HL-60 (cell line): Measurements from ENCODE around the gene SRCIN1.

Source experiments
- DNase-seq, 2 experiments: peaks; one replicate each; pipeline ENCODE4 v3.0.0-alpha.2; 2010 to 2020; ENCODE audit warnings: low read depth in 1 of 2, low spot score in 1 of 2
- H3K27ac ChIP-seq: fragments of 250-450 bp; sonication (Bioruptor Pico); replicated peaks from 2 replicates; pipeline ENCODE4 v1.5.1; 2020; ENCODE audit warnings: mild to moderate bottlenecking, moderate library complexity
- H3K27me3 ChIP-seq: fragments of 250-450 bp; sonication (Bioruptor Pico); 2 replicates; pipeline ENCODE4 v1.5.1; 2021; ENCODE audit warnings: mild to moderate bottlenecking, moderate library complexity; ENCODE audit not compliant: insufficient read depth, poor library complexity, severe bottlenecking
- H3K4me3 ChIP-seq: replicated peaks from 2 replicates; pipeline ENCODE4 v1.5.1; 2011; ENCODE audit warnings: mild to moderate bottlenecking, control low read depth, low read length; ENCODE audit not compliant: insufficient read depth
- CTCF ChIP-seq: IDR thresholded peaks from one replicate; pipeline ENCODE4 v1.5.1; 2011; ENCODE audit warnings: low read length, control low read depth, inconsistent platforms; ENCODE audit not compliant: insufficient read depth
- GABPA ChIP-seq: IDR thresholded peaks from 2 replicates; pipeline ENCODE4 v1.6.1; 2012; ENCODE audit warnings: low read depth
- POLR2AphosphoS5 ChIP-seq: IDR thresholded peaks from 2 replicates; pipeline ENCODE4 v1.6.1; 2012; ENCODE audit warnings: low read depth
- SPI1 ChIP-seq: IDR thresholded peaks from 2 replicates; pipeline ENCODE4 v1.6.1; 2012; ENCODE audit warnings: low read depth, mild to moderate bottlenecking, borderline replicate concordance
- TF ChIP-seq, protein P1 (sequence below): IDR thresholded peaks from 2 replicates; pipeline ENCODE4 v1.6.1; 2012; ENCODE audit warnings: low read depth; ENCODE audit not compliant: insufficient replicate concordance

Gene SRCIN1

DNA sequence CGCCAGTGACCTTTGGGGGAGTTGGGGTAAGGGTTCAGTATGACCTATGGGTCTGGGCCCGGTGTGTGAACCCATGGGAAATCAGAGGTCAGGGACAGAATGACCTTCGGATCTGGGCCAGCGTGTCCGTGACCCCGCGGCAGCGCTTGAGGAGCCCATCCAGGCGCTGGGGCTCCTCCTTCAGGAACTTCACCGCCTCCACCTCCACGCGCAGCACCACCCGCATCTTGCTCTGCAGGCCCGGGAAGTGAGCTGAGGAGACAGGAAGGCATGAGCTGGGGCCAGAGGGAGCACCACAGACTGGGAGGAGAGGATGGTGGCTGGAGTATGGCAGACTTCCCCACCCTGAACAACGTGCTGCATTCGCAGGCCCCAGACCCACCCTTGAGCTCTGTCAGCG lies 53.4 kb downstream of the SRCIN1 start:
- Histone ChIP-seq H3K4me3 (no peak overlapping the region), H3K27me3 (peaks cover 10% of the 10 kb centered on the region), H3K27ac (no peak overlapping the region)
- DNase-seq: no peak
- no peak for TF ChIP-seq SPI1
- no peak for TF ChIP-seq GABPA
- TF ChIP-seq POLR2AphosphoS5: no peak
- TF ChIP-seq, protein P1, sequence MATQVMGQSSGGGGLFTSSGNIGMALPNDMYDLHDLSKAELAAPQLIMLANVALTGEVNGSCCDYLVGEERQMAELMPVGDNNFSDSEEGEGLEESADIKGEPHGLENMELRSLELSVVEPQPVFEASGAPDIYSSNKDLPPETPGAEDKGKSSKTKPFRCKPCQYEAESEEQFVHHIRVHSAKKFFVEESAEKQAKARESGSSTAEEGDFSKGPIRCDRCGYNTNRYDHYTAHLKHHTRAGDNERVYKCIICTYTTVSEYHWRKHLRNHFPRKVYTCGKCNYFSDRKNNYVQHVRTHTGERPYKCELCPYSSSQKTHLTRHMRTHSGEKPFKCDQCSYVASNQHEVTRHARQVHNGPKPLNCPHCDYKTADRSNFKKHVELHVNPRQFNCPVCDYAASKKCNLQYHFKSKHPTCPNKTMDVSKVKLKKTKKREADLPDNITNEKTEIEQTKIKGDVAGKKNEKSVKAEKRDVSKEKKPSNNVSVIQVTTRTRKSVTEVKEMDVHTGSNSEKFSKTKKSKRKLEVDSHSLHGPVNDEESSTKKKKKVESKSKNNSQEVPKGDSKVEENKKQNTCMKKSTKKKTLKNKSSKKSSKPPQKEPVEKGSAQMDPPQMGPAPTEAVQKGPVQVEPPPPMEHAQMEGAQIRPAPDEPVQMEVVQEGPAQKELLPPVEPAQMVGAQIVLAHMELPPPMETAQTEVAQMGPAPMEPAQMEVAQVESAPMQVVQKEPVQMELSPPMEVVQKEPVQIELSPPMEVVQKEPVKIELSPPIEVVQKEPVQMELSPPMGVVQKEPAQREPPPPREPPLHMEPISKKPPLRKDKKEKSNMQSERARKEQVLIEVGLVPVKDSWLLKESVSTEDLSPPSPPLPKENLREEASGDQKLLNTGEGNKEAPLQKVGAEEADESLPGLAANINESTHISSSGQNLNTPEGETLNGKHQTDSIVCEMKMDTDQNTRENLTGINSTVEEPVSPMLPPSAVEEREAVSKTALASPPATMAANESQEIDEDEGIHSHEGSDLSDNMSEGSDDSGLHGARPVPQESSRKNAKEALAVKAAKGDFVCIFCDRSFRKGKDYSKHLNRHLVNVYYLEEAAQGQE: no peak
- no peak for TF ChIP-seq CTCF

- no peak for DNase-seq
- Histone ChIP-seq H3K27me3 (peaks cover 16% of the 10 kb centered on the region), H3K4me3 (no peak overlapping the region), H3K27ac (no peak overlapping the region)
- no peak for TF ChIP-seq SPI1
- no peak for TF ChIP-seq CTCF
- TF ChIP-seq GABPA: no peak
- TF ChIP-seq, protein P1: no peak
- no peak for TF ChIP-seq POLR2AphosphoS5
Observed at GRCh38 chr17:38551121-38551520, 54.6 kb downstream of the SRCIN1 start.

DNA sequence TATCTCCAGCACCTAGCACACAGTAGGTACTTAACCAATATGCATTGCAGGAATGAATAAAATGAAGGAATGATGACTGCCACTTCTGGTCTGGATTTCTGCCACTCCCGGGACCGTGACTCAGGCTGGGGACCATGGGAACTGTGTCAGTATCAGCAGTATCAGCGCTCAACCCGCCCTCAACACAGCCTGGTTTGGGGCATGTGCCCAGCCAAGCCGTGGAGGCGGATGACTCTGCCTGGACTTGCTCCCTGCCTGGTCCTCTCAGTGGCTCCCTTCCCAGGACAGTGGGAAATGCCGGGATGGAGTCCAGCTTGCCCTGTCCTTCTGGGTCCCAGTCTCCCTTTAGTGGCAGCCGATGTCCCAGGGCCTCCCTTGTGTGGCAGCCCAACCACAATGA lies 55.1 kb downstream of the SRCIN1 start:
- Histone ChIP-seq H3K27me3 (peaks cover 16% of the 10 kb centered on the region), H3K27ac (no peak overlapping the region), H3K4me3 (no peak overlapping the region)
- no peak for TF ChIP-seq SPI1
- TF ChIP-seq CTCF: no peak
- TF ChIP-seq POLR2AphosphoS5: no peak
- TF ChIP-seq, protein P1: no peak
- TF ChIP-seq GABPA: no peak
- no peak for DNase-seq
